H9 (cell line): Measurements from ENCODE around the gene LRMDA. TPM values are rescaled to one million over a fixed set of nuclear protein-coding genes. Genes with fewer than 3 reads are reported as not detected.

ENCODE experiments used
- DNase-seq: peaks from one replicate; pipeline ENCODE4 v3.0.0-alpha.2; 2017
- H2AFZ ChIP-seq: one replicate; pipeline ENCODE4 v1.6.1; 2013; ENCODE audit warnings: mild to moderate bottlenecking, low read length, control low read depth, moderate library complexity
- H2AK5ac ChIP-seq: 2 replicates; pipeline ENCODE4 v1.6.1; 2013; ENCODE audit warnings: low read length, control low read depth, mixed read lengths; ENCODE audit not compliant: insufficient read length
- H2BK120ac ChIP-seq: one replicate; pipeline ENCODE4 v1.6.1; 2013; ENCODE audit warnings: low read depth, mild to moderate bottlenecking, low read length, control low read depth, inconsistent platforms; ENCODE audit not compliant: poor library complexity, severe bottlenecking
- H2BK12ac ChIP-seq: 2 replicates; pipeline ENCODE4 v1.6.1; 2013; ENCODE audit warnings: low read length, control low read depth, mixed read lengths, low read depth; ENCODE audit not compliant: insufficient read length
- H2BK15ac ChIP-seq: 2 replicates; pipeline ENCODE4 v1.6.1; 2013; ENCODE audit warnings: low read depth, low read length, control low read depth
- H2BK20ac ChIP-seq: one replicate; pipeline ENCODE4 v1.6.1; 2013; ENCODE audit warnings: low read depth, mild to moderate bottlenecking, low read length, control low read depth, inconsistent platforms; ENCODE audit not compliant: poor library complexity, severe bottlenecking
- H2BK5ac ChIP-seq: 2 replicates; pipeline ENCODE4 v1.6.1; 2013; ENCODE audit warnings: low read length, control low read depth, mixed read lengths; ENCODE audit not compliant: insufficient read length
- H3K14ac ChIP-seq: 2 replicates; pipeline ENCODE4 v1.6.1; 2013; ENCODE audit warnings: low read length, control low read depth; ENCODE audit not compliant: insufficient read depth
- H3K18ac ChIP-seq: 2 replicates; pipeline ENCODE4 v1.6.1; 2013; ENCODE audit warnings: low read depth, mild to moderate bottlenecking, mixed read lengths, low read length, control low read depth; ENCODE audit not compliant: insufficient read length
- H3K23ac ChIP-seq: 2 replicates; pipeline ENCODE4 v1.6.1; 2013; ENCODE audit warnings: low read length, control low read depth, mixed read lengths, low read depth; ENCODE audit not compliant: insufficient read length
- H3K23me2 ChIP-seq: 2 replicates; pipeline ENCODE4 v1.6.1; 2013; ENCODE audit warnings: low read depth, mild to moderate bottlenecking, mixed read lengths, low read length, control low read depth; ENCODE audit not compliant: insufficient read length, poor library complexity, severe bottlenecking
- H3K27ac ChIP-seq: 2 replicates; pipeline ENCODE4 v1.5.1; 2013; ENCODE audit warnings: low read length, control low read depth, mixed read lengths, low read depth; ENCODE audit not compliant: insufficient read length
- H3K27me3 ChIP-seq: 2 replicates; pipeline ENCODE4 v1.6.1; 2013; ENCODE audit warnings: low read length, control low read depth, inconsistent platforms; ENCODE audit not compliant: insufficient read depth
- H3K4ac ChIP-seq: 2 replicates; pipeline ENCODE4 v1.6.1; 2013; ENCODE audit warnings: low read depth, mild to moderate bottlenecking, control low read depth, inconsistent platforms, low read length, moderate library complexity
- H3K4me1 ChIP-seq: 2 replicates; pipeline ENCODE4 v1.6.1; 2013; ENCODE audit warnings: low read length, control low read depth, inconsistent platforms; ENCODE audit not compliant: insufficient read depth
- H3K4me2 ChIP-seq: 2 replicates; pipeline ENCODE4 v1.6.1; 2013; ENCODE audit warnings: low read length, control low read depth, mixed read lengths; ENCODE audit not compliant: insufficient read length, insufficient read depth
- H3K56ac ChIP-seq: 2 replicates; pipeline ENCODE4 v1.6.1; 2013; ENCODE audit warnings: low read depth, mild to moderate bottlenecking, mixed read lengths, low read length, control low read depth; ENCODE audit not compliant: insufficient read length
- H3K79me1 ChIP-seq: 2 replicates; pipeline ENCODE4 v1.6.1; 2013; ENCODE audit warnings: low read depth, mild to moderate bottlenecking, moderate library complexity, low read length, control low read depth, inconsistent platforms; ENCODE audit not compliant: insufficient read depth, poor library complexity, severe bottlenecking
- H3K79me2 ChIP-seq: 2 replicates; pipeline ENCODE4 v1.6.1; 2013; ENCODE audit warnings: low read length, control low read depth, inconsistent platforms; ENCODE audit not compliant: insufficient read depth
- H3K9ac ChIP-seq: 2 replicates; pipeline ENCODE4 v1.6.1; 2013; ENCODE audit warnings: low read length, control low read depth, mixed read lengths; ENCODE audit not compliant: insufficient read length; ENCODE audit errors: extremely low read depth
- H3K9me3 ChIP-seq: one replicate; pipeline ENCODE4 v1.6.1; 2013; ENCODE audit warnings: low read depth, low read length, inconsistent platforms; ENCODE audit not compliant: control insufficient read depth
- H3T11ph ChIP-seq: one replicate; pipeline ENCODE4 v1.6.1; 2013; ENCODE audit warnings: mild to moderate bottlenecking, low read length, control low read depth, inconsistent platforms
- H4K20me1 ChIP-seq: one replicate; pipeline ENCODE4 v1.6.1; 2013; ENCODE audit not compliant: control insufficient read depth, insufficient read length, insufficient read depth
- H4K5ac ChIP-seq: 2 replicates; pipeline ENCODE4 v1.6.1; 2013; ENCODE audit warnings: low read depth, mild to moderate bottlenecking, mixed read lengths, low read length, control low read depth; ENCODE audit not compliant: insufficient read length
- H4K8ac ChIP-seq: replicated peaks from 2 replicates; pipeline ENCODE4 v1.6.1; 2013; ENCODE audit warnings: low read length, control low read depth, mixed read lengths, low read depth; ENCODE audit not compliant: insufficient read length
- H4K91ac ChIP-seq: 2 replicates; pipeline ENCODE4 v1.6.1; 2013; ENCODE audit warnings: low read depth, mild to moderate bottlenecking, moderate library complexity, mixed read lengths, low read length, control low read depth; ENCODE audit not compliant: insufficient read length
- H3K27ac Mint-ChIP-seq, 3 experiments: 2 replicates in 2 of 3; 3 replicates in 1 of 3; pipeline ENCODE4 v1.8.0; 2020 to 2021; ENCODE audit warnings: mixed read lengths in 3 of 3, mild to moderate bottlenecking in 1 of 3, moderate library complexity in 1 of 3
- H3K27me3 Mint-ChIP-seq: 2 replicates; pipeline ENCODE4 v1.8.0; 2021; ENCODE audit warnings: low read depth, mild to moderate bottlenecking, moderate library complexity, mixed read lengths
- H3K36me3 Mint-ChIP-seq, 3 experiments: 2 replicates in 2 of 3; 3 replicates in 1 of 3; pipeline ENCODE4 v1.8.0; 2020 to 2021; ENCODE audit warnings: low read depth in 3 of 3, mixed read lengths in 3 of 3; ENCODE audit not compliant: insufficient read depth in 1 of 3
- H3K4me1 Mint-ChIP-seq, 2 experiments: 2 replicates each; pipeline ENCODE4 v1.8.0; 2020; ENCODE audit warnings: mixed read lengths in 2 of 2
- H3K4me3 Mint-ChIP-seq, 2 experiments: 2 replicates in 1 of 2; 3 replicates in 1 of 2; pipeline ENCODE4 v1.8.0; 2020 to 2021; ENCODE audit warnings: mild to moderate bottlenecking in 2 of 2, mixed read lengths in 2 of 2, moderate library complexity in 1 of 2
- H3K9me3 Mint-ChIP-seq, 2 experiments: 2 replicates in 1 of 2; 3 replicates in 1 of 2; pipeline ENCODE4 v1.8.0; 2020; ENCODE audit warnings: mild to moderate bottlenecking in 2 of 2, mixed read lengths in 2 of 2, moderate library complexity in 1 of 2
- WGBS: extraction: QIAGEN DNeasy Blood & Tissue Kit; methylation state at CpG from one replicate; pipeline ENCODE4 v1.1.7; 2013; ENCODE audit warnings: missing lambda C conversion rate, low lambda C conversion rate, mixed read lengths; ENCODE audit not compliant: insufficient read length; ENCODE audit errors: extremely low coverage; 5-methylcytosine and 5-hydroxymethylcytosine counted together
- total RNA-seq: library from RNA; stranded (reverse); gene quantifications from 2 replicates; pipeline ENCODE4 v1.2.1, GENCODE V29; 2021
- TF ChIP-seq, protein P1 (sequence below): fragments of 200-600 bp; sonication (generic); conservative IDR thresholded peaks from 3 replicates; pipeline ENCODE4 v1.8.0; 2021; ENCODE audit warnings: antibody characterized with exemption, mild to moderate bottlenecking

LRMDA gene
- total RNA-seq, 1 experiment from 2014 or later: 1.8 TPM

DNA sequence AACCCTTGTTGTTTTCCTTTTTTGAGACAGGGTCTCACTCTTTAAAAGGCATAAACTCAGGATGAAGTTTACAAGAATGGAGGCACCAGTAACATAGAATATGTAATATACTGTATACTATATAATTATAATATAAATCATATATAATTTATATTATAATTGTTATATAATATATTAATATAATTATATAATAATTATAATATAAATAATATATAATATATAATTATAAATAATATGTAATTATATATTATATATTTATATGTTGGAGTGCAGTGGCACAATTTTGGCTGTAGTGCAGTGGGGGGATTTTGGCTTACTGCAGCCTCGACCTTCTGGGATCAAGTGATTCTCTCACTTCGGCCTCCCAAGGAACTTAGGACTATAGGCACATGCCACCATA lies 96.1 kb downstream of the LRMDA start:
- no peak overlapping the region for H2BK20ac ChIP-seq
- no peak overlapping the region for H3K27ac Mint-ChIP-seq
- H4K91ac ChIP-seq: no peak overlapping the region
- no peak overlapping the region for H3K14ac ChIP-seq
- no peak overlapping the region for H3K4me2 ChIP-seq
- H3K79me1 ChIP-seq: no peaks in the 10 kb centered on the region
- H3K56ac ChIP-seq: no peak overlapping the region
- H2BK120ac ChIP-seq: no peak overlapping the region
- H4K8ac ChIP-seq: no peak overlapping the region
- H3K4me3 Mint-ChIP-seq: no peak overlapping the region
- no peaks in the 10 kb centered on the region for H4K20me1 ChIP-seq
- no peak overlapping the region for H2BK5ac ChIP-seq
- H3K4me1 ChIP-seq: no peaks in the 10 kb centered on the region
- H3K18ac ChIP-seq: no peak overlapping the region
- H3K23me2 ChIP-seq: no peaks in the 10 kb centered on the region
- no CpG with 5 or more reads among the region's 2 CpGs for WGBS
- H3K9me3 Mint-ChIP-seq: no peaks in the 10 kb centered on the region; a peak in 1 of 5 replicates
- no peak overlapping the region for H2AFZ ChIP-seq
- peaks cover 27% of the 10 kb centered on the region for H3K27me3 Mint-ChIP-seq
- no peak overlapping the region for H3K9ac ChIP-seq
- H3K36me3 Mint-ChIP-seq: no peaks in the 10 kb centered on the region
- H2AK5ac ChIP-seq: no peak overlapping the region
- no peak overlapping the region for H2BK15ac ChIP-seq
- no peaks in the 10 kb centered on the region for H3K79me2 ChIP-seq
- TF ChIP-seq, protein P1, sequence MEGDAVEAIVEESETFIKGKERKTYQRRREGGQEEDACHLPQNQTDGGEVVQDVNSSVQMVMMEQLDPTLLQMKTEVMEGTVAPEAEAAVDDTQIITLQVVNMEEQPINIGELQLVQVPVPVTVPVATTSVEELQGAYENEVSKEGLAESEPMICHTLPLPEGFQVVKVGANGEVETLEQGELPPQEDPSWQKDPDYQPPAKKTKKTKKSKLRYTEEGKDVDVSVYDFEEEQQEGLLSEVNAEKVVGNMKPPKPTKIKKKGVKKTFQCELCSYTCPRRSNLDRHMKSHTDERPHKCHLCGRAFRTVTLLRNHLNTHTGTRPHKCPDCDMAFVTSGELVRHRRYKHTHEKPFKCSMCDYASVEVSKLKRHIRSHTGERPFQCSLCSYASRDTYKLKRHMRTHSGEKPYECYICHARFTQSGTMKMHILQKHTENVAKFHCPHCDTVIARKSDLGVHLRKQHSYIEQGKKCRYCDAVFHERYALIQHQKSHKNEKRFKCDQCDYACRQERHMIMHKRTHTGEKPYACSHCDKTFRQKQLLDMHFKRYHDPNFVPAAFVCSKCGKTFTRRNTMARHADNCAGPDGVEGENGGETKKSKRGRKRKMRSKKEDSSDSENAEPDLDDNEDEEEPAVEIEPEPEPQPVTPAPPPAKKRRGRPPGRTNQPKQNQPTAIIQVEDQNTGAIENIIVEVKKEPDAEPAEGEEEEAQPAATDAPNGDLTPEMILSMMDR: no peak
- no peak overlapping the region for H3T11ph ChIP-seq
- H2BK12ac ChIP-seq: no peak overlapping the region
- H3K4ac ChIP-seq: no peak overlapping the region
- H3K27me3 ChIP-seq: no peaks in the 10 kb centered on the region; the same call in 1 of the 2 replicates
- no peaks in the 10 kb centered on the region; a peak in 1 of 4 replicates for H3K4me1 Mint-ChIP-seq
- H3K9me3 ChIP-seq: no peaks in the 10 kb centered on the region
- no peak for DNase-seq
- no peak overlapping the region for H3K27ac ChIP-seq
- no peak overlapping the region for H4K5ac ChIP-seq
- no peak overlapping the region for H3K23ac ChIP-seq
